Endothelial cell (in vitro differentiated cells): ENCODE data around the gene TAF15. TPM values are rescaled to one million over a fixed set of nuclear protein-coding genes. Genes with fewer than 3 reads are reported as not detected.

Experiments used
- DNase-seq: peaks from one replicate; pipeline ENCODE4 v3.0.0; 2021; ENCODE audit warnings: low spot score
- H3K27ac Mint-ChIP-seq: one replicate; pipeline ENCODE4 v1.8.0; 2021; ENCODE audit warnings: mixed read lengths, inconsistent platforms; ENCODE audit not compliant: unreplicated experiment
- H3K27me3 Mint-ChIP-seq: one replicate; pipeline ENCODE4 v1.8.0; 2021; ENCODE audit warnings: mild to moderate bottlenecking, moderate library complexity, mixed read lengths, inconsistent platforms; ENCODE audit not compliant: unreplicated experiment
- H3K36me3 Mint-ChIP-seq: one replicate; pipeline ENCODE4 v1.8.0; 2021; ENCODE audit warnings: mild to moderate bottlenecking, low read depth, mixed read lengths, inconsistent platforms; ENCODE audit not compliant: unreplicated experiment
- H3K4me1 Mint-ChIP-seq: one replicate; pipeline ENCODE4 v1.8.0; 2021; ENCODE audit warnings: mild to moderate bottlenecking, mixed read lengths, inconsistent platforms; ENCODE audit not compliant: unreplicated experiment
- H3K4me3 Mint-ChIP-seq: one replicate; pipeline ENCODE4 v1.8.0; 2021; ENCODE audit warnings: mild to moderate bottlenecking, mixed read lengths, inconsistent platforms; ENCODE audit not compliant: unreplicated experiment
- H3K9me3 Mint-ChIP-seq: one replicate; pipeline ENCODE4 v1.8.0; 2021; ENCODE audit warnings: mixed read lengths, inconsistent platforms; ENCODE audit not compliant: unreplicated experiment
- CTCF ChIP-seq: fragments of 200-600 bp; sonication (generic); IDR thresholded peaks from one replicate; pipeline ENCODE4 v1.5.0; 2021; ENCODE audit warnings: antibody characterized with exemption; ENCODE audit not compliant: unreplicated experiment
- total RNA-seq: library from RNA; stranded (reverse); fragmentation: NEBNext Ultra II Directional; extraction: Animal tissue kit (Norgen Biotek cat#: 25700); gene quantifications from one replicate; pipeline ENCODE4 v1.2.1, GENCODE V29; 2021; ENCODE audit not compliant: unreplicated experiment

TAF15 gene
- total RNA-seq, 1 donor from 2014 or later: 188 TPM

- TF ChIP-seq CTCF: no peak
- Mint-ChIP-seq H3K4me1 (peaks cover 5% of the 10 kb centered on the region), H3K36me3 (no peaks in the 10 kb centered on the region)
These were observed 24.4 kb upstream of the TAF15 start for GRCh38 chr17:35784895-35785294.

GRCh38 chr17:35786941-35787432 is 22.3 kb upstream of the TAF15 start:
- TF ChIP-seq CTCF: no peak
- DNase-seq: no peak
- peaks cover 5% of the 10 kb centered on the region for H3K4me1 Mint-ChIP-seq
- H3K27ac Mint-ChIP-seq: no peak overlapping the region
- H3K9me3 Mint-ChIP-seq: no peaks in the 10 kb centered on the region
- no peak overlapping the region for H3K4me3 Mint-ChIP-seq
- peaks cover 3% of the 10 kb centered on the region for H3K27me3 Mint-ChIP-seq
- H3K36me3 Mint-ChIP-seq: no peaks in the 10 kb centered on the region

More at GRCh38 chr17:35784895-35785294, 24.4 kb upstream of the TAF15 start:
- Mint-ChIP-seq H3K27ac (no peak overlapping the region), H3K27me3 (peaks cover 3% of the 10 kb centered on the region), H3K4me3 (no peak overlapping the region), H3K9me3 (no peaks in the 10 kb centered on the region)
- no peak for DNase-seq

GRCh38 chr17:35788477-35789368 is 20.6 kb upstream of the TAF15 start:
- TF ChIP-seq CTCF: no peak
- peaks cover 11% of the 10 kb centered on the region for H3K4me1 Mint-ChIP-seq
- peaks cover 8% of the 10 kb centered on the region for H3K27me3 Mint-ChIP-seq
- H3K9me3 Mint-ChIP-seq: no peaks in the 10 kb centered on the region
- DNase-seq: no peak
- H3K4me3 Mint-ChIP-seq: no peak overlapping the region
- H3K36me3 Mint-ChIP-seq: no peaks in the 10 kb centered on the region
- no peak overlapping the region for H3K27ac Mint-ChIP-seq

GRCh38 chr17:35790841-35791240 is 18.4 kb upstream of the TAF15 start:
- TF ChIP-seq CTCF: no peak
- Mint-ChIP-seq H3K36me3 (no peaks in the 10 kb centered on the region), H3K27me3 (peaks cover 9% of the 10 kb centered on the region), H3K4me1 (peaks cover 13% of the 10 kb centered on the region), H3K4me3 (no peak overlapping the region), H3K9me3 (no peaks in the 10 kb centered on the region), H3K27ac (no peak overlapping the region)
- no peak for DNase-seq
